H1 (cell line): ENCODE results near the gene PTPN22. TPM values are rescaled to one million over a fixed set of nuclear protein-coding genes. Genes with fewer than 3 reads are reported as not detected.

Experiments
- CBX5 ChIP-seq: fragments of 300-800, 300-1000 bp; sonication (generic); IDR thresholded peaks from 2 replicates; pipeline ENCODE4 v1.7.1; 2016; ENCODE audit warnings: antibody characterized with exemption, low read length, low read depth
- CBX8 ChIP-seq: fragments of 300-800, 300-1000 bp; sonication (generic); IDR thresholded peaks from 2 replicates; pipeline ENCODE4 v1.7.1; 2016; ENCODE audit warnings: low read depth, low read length, borderline replicate concordance
- GABPA ChIP-seq: IDR thresholded peaks from 2 replicates; pipeline ENCODE4 v1.6.1; 2011; ENCODE audit warnings: mild to moderate bottlenecking, low read length, moderate library complexity, borderline replicate concordance; ENCODE audit not compliant: insufficient read depth
- GTF2F1 ChIP-seq: IDR thresholded peaks from 2 replicates; pipeline ENCODE4 v1.6.1; 2012; ENCODE audit warnings: low read depth, low read length, improper control_type of control experiment, borderline replicate concordance
- JUND ChIP-seq: IDR thresholded peaks from 2 replicates; pipeline ENCODE4 v1.6.1; 2011; ENCODE audit warnings: mild to moderate bottlenecking, improper control_type of control experiment, low read length
- SIRT6 ChIP-seq: IDR thresholded peaks from one replicate; pipeline ENCODE4 v1.7.1; 2012; ENCODE audit warnings: low read length, inconsistent platforms
- YY1 ChIP-seq: IDR thresholded peaks from 2 replicates; pipeline ENCODE4 v1.6.1; 2011; ENCODE audit warnings: low read depth, mild to moderate bottlenecking, low read length
- polyA plus RNA-seq, 7 experiments: library from polyadenylated mRNA; depleted of rRNA in 3 of 7; stranded (reverse) in 5 of 7; unstranded in 2 of 7; fragments of >200 nt in 5 of 7; fragments of 200-250 nt in 2 of 7; gene quantifications; 1 replicate in 5 of 7; 2 replicates in 1 of 7; 4 replicates in 1 of 7; pipeline versions ENCODE4 v1.2.1 to v1.2.3, GENCODE V29; 2011 to 2013; ENCODE audit warnings: missing spikeins in 2 of 7, mixed read lengths in 2 of 7
- total RNA-seq: library from RNA; stranded (reverse); fragmentation: NEBNext Ultra II Directional; extraction: Animal tissue kit (Norgen Biotek cat#: 25700); gene quantifications from 2 replicates; pipeline ENCODE4 v1.2.1, GENCODE V29; 2021

Gene PTPN22
- total and polyA plus RNA-seq, 2 of the 8 experiments (the other 6 are each of a cell fraction or from before 2014, with no cell fraction given): not detected

DNA sequence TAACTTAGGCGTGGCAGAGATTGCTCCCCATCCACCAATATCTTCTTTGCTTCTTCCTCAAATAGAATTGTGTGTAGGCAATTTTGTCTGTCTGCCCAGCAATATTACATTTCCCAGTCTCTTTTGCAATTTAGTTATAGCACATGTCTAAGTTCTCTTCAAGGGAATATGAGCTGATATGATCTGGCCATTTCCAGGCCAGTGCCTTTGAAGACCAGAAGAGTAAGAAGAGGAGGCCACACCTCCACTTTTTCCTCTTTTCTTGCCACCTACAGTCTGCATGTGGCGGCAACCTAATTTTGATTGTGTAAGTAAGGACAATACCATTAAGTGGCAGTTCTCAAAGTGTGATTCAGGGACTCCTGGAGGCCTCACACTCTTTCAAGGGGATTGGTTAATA, 52.9 kb downstream of the PTPN22 start (continued):
- no peak for TF ChIP-seq SIRT6
- TF ChIP-seq CBX8: no peak
- no peak for TF ChIP-seq JUND
- TF ChIP-seq CBX5: no peak
- TF ChIP-seq GABPA: no peak
- no peak for TF ChIP-seq YY1
- no peak for TF ChIP-seq GTF2F1
- TF ChIP-seq, all 59 proteins: peak for 0
